ENCODE results near the gene LRRC28.

- TF ChIP-seq EZH2 (IDR thresholded peaks at IDR 0.05; ENCODE audit: borderline replicate concordance, low read depth, low read length, poor library complexity, severe bottlenecking) (no peak), CTCF (conservative IDR thresholded peaks at IDR 0.05; ENCODE audit: low read depth, low read length) (no peak)
Observed at GRCh38 chr15:99425657-99426301, 174.5 kb downstream of the LRRC28 start.
